ENCODE data around the gene GLRB.

GRCh38 chr4:157075401-157075800 lies 549 bp upstream of the GLRB start:
- no peak for TF ChIP-seq CTCF (IDR thresholded peaks at IDR 0.05; ENCODE audit: low read depth, low read length)
- TF ChIP-seq EZH2phosphoT487 (IDR thresholded peaks at IDR 0.05; ENCODE audit: low read depth): no peak
